ENCODE data around the gene SLC46A3. TPM values are rescaled to one million over a fixed set of nuclear protein-coding genes. Genes with fewer than 3 reads are reported as not detected.

SLC46A3 gene
- polyA plus RNA-seq, 2 of the 4 experiments (the other 2 are of a cell fraction) = 2.1 to 6.8 TPM

DNA sequence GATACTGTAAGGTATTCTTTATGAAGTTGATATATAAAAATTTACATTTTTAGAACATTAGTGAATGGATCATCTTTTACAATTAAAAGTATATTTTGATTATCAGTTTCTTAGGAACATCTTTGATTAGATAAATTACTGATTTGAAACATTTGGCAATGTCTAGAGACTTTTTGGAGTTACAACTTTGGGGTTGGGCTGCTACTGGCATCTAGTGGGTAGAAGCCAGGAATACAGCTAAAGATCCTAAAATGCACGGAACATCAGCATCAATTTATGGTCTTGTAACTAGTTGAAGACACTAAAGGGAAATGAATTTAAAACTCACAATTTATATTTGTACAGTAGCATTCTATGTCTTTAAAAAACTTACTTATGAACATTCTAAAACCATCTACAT lies 40.0 kb downstream of the SLC46A3 start:
- DNase-seq (ENCODE audit: low read depth in 1 of 2, low spot score in 1 of 2) (no peak), FAIRE-seq (no peak), ATAC-seq (no peak)
- ChIA-PET POLR2A (no interaction called here), CTCF (interaction anchor here (0.6 to 2.3 kb wide), 2 partner anchors 118 to 489 kb away, joined by 3 to 7 read pairs; no protein-coding TSS in a partner anchor)
- WGBS (ENCODE audit: missing lambda C conversion rate) = 91% methylated on average over 1 of the region's 1 CpG
- Histone ChIP-seq H3K4me2 (no peak overlapping the region), H3K4me1 (no peaks in the 10 kb centered on the region), H3K4me3 (no peak overlapping the region), H3K27ac (no peak overlapping the region), H3K9me3 (no peaks in the 10 kb centered on the region)
- TF ChIP-seq TFCP2L1 (CRISPR knock-in tag; IDR thresholded peaks at IDR 0.05) = no peak
- TF ChIP-seq CEBPB (IDR thresholded peaks at IDR 0.05) = no peak
- TF ChIP-seq ZSCAN20 (CRISPR knock-in tag; IDR thresholded peaks at IDR 0.05) = no peak
- no peak for TF ChIP-seq HOXA7 (CRISPR knock-in tag; IDR thresholded peaks at IDR 0.05)
- no peak for TF ChIP-seq POLR2A (IDR thresholded peaks at IDR 0.05; ENCODE audit: low read length)
- no peak for TF ChIP-seq MAZ (IDR thresholded peaks at IDR 0.05; ENCODE audit: borderline replicate concordance, low read depth, low read length)
- no peak for TF ChIP-seq CHD4 (IDR thresholded peaks at IDR 0.05; ENCODE audit: borderline replicate concordance)
- TF ChIP-seq KDM5A (IDR thresholded peaks at IDR 0.05) = no peak
- no peak for TF ChIP-seq POLR2AphosphoS2 (conservative IDR thresholded peaks at IDR 0.05; ENCODE audit: low read length)
- TF ChIP-seq ZFP36 (IDR thresholded peaks at IDR 0.05; ENCODE audit: borderline replicate concordance, partially characterized antibody) = no peak
- no peak for TF ChIP-seq SMC3 (IDR thresholded peaks at IDR 0.05)
- no peak for TF ChIP-seq PHF8 (IDR thresholded peaks at IDR 0.05; ENCODE audit: borderline replicate concordance, low read depth)

DNA sequence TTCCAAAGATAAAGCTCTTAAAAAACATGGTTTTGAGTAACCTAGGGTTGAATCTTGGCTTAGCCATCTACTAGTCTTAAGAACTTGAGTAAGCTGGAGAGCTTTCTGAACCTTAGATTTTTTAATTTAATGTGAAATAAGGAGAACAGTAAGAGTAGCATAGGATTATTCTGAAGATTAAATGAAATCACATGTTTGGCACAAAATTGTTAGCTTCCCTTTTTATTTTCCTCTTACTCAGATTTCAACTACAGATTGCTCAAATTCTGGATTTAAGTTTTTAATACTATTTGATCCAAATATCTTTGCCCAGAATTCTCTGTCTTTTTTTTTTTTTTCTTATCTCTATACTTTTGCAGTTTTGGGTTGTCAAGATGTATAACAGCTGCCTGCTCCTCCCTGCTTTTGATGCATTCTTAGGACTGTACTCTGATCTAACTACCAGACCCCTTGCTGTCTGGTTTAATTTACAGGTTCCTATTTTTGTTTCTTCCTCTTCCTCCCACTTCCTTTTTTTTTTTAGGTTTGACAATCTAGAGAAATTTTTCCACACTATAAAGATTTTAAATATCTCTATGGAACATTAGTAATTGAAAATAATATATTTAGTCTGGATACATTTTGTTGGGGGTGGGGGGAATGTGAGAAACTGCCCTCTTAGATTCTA lies 47.5 kb downstream of the SLC46A3 start:
- TF ChIP-seq FOSL2 (IDR thresholded peaks at IDR 0.05) (no peak), FOSL2 (CRISPR knock-in tag; IDR thresholded peaks at IDR 0.05) (no peak), HDAC2 (IDR thresholded peaks at IDR 0.05) (no peak), PHF8 (IDR thresholded peaks at IDR 0.05; ENCODE audit: borderline replicate concordance, low read depth) (no peak), USF2 (IDR thresholded peaks at IDR 0.05) (no peak), HMGXB4 (CRISPR knock-in tag; IDR thresholded peaks at IDR 0.05; ENCODE audit: borderline replicate concordance) (no peak), JUN (IDR thresholded peaks at IDR 0.05) (no peak), ZNF302 (CRISPR knock-in tag; IDR thresholded peaks at IDR 0.05) (no peak), GATA3 (IDR thresholded peaks at IDR 0.05; ENCODE audit: borderline replicate concordance) (no peak), PBX3 (IDR thresholded peaks at IDR 0.05) (no peak), CHD2 (IDR thresholded peaks at IDR 0.05; ENCODE audit: low read length, partially characterized antibody) (no peak), HES2 (IDR thresholded peaks at IDR 0.05) (no peak)
- TF ChIP-seq, protein P1, sequence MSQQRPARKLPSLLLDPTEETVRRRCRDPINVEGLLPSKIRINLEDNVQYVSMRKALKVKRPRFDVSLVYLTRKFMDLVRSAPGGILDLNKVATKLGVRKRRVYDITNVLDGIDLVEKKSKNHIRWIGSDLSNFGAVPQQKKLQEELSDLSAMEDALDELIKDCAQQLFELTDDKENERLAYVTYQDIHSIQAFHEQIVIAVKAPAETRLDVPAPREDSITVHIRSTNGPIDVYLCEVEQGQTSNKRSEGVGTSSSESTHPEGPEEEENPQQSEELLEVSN (IDR thresholded peaks at IDR 0.05; ENCODE audit: borderline replicate concordance, low read depth) = no peak
- TF ChIP-seq, protein P2, sequence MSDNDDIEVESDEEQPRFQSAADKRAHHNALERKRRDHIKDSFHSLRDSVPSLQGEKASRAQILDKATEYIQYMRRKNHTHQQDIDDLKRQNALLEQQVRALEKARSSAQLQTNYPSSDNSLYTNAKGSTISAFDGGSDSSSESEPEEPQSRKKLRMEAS (IDR thresholded peaks at IDR 0.05) = no peak
- no peak overlapping the region for H3K4me2 ChIP-seq
- H3K27ac ChIP-seq = no peak overlapping the region
- ATAC-seq (no peak), DNase-seq (ENCODE audit: low read depth in 1 of 2, low spot score in 1 of 2) (no peak), FAIRE-seq (no peak)
- no peaks in the 10 kb centered on the region for H3K4me1 ChIP-seq
- ChIA-PET POLR2A (no interaction called here), CTCF (interaction anchor here (1.0 kb wide), 1 partner anchor 9 kb away, joined by 3 read pairs; no protein-coding TSS in a partner anchor)
- H3K9me3 ChIP-seq = no peaks in the 10 kb centered on the region
- no peak overlapping the region for H3K4me3 ChIP-seq
